Measurements from ENCODE around the gene ARFIP1. TPM values are rescaled to one million over a fixed set of nuclear protein-coding genes. Genes with fewer than 3 reads are reported as not detected.
A peak's percentile ranks its signal among the peaks of the same experiment; 100 is the strongest.

ARFIP1 gene
- total and polyA plus RNA-seq, 8 donors = 9.2 to 20.6 (median 11.3) TPM

DNA sequence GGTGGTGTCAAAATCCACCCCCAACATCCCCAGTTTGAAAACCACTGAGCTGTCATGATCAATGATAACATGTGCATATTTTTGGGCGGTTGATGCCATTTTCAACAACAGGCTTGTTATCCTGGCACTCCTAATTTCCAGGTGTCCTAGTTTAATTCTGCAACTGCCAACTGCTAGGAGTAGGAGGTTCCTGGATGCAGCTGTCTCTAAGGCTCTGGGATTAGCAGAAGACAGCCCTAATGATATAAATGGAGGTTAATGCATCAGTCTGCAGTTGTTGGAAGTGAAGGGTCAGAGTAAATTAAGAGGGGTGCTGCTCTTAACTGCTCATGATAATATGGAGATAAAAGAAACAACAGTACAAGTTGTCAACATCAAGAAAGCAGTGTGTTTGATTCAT lies 23.8 kb downstream of the ARFIP1 start:
- H3K9me3 ChIP-seq = no peaks in the 10 kb centered on the region
- FAIRE-seq = no peak
- no peak for TF ChIP-seq CTCF (IDR thresholded peaks at IDR 0.05)
- no peak overlapping the region for H3K27ac ChIP-seq
- ATAC-seq = no peak
- no peaks in the 10 kb centered on the region for H3K27me3 ChIP-seq
- no peak overlapping the region for H3K4me3 ChIP-seq
- DNase-seq = no peak
- intact Hi-C loops (cut with DNase I) = no loop called here
- H3K4me1 ChIP-seq = peaks cover 0 to 10% (median 0%) of the 10 kb centered on the region in 3 donors
- WGBS, 2 donors = 86 to 93% methylated on average over 1 of the region's 1 CpG
- H3K36me3 ChIP-seq = no peaks in the 10 kb centered on the region

GRCh38 chr4:152805071-152805650 lies 25.4 kb downstream of the ARFIP1 start:
- peaks cover 0 to 10% (median 0%) of the 10 kb centered on the region in 3 donors for H3K4me1 ChIP-seq
- ATAC-seq (peak in 2 of 4 donors; percentile 43 to 50), FAIRE-seq (no peak), DNase-seq (no peak)
- intact Hi-C loops (cut with DNase I) = no loop called here
- H3K36me3 ChIP-seq = no peaks in the 10 kb centered on the region
- no peak overlapping the region for H3K4me3 ChIP-seq
- no peaks in the 10 kb centered on the region for H3K27me3 ChIP-seq
- H3K27ac ChIP-seq = no peak overlapping the region
- 73 to 77% methylated on average over 2 of the region's 2 CpGs for WGBS, 2 donors
- no peak for TF ChIP-seq CTCF (IDR thresholded peaks at IDR 0.05)
- H3K9me3 ChIP-seq = no peaks in the 10 kb centered on the region

DNA sequence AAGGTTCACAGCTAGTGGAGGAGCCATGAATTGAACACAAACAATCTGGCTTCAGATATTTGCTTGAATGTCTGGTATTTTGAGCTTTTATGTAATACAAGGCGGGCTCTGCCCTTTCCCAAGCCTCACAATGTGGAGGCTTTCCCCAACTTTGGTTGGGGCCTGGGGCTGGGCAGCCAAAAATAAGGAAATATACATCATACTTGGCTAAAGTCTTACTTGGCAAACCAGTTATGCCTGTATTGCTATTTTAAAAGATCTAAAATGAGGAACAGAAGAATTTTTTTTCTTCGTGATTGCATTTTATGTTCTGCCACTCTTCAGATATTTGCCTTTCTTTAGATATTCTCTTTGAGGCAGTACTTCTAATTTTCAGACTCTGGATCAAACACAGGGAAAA lies 26.1 kb downstream of the ARFIP1 start:
- FAIRE-seq (no peak), DNase-seq (no peak), ATAC-seq (peak in 2 of 4 donors; percentile 36 to 40)
- intact Hi-C loops (cut with DNase I) = no loop called here
- Histone ChIP-seq H3K36me3 (no peaks in the 10 kb centered on the region), H3K27ac (no peak overlapping the region), H3K27me3 (no peaks in the 10 kb centered on the region), H3K9me3 (no peaks in the 10 kb centered on the region), H3K4me3 (no peak overlapping the region), H3K4me1 (peaks cover 0 to 13% (median 0%) of the 10 kb centered on the region in 3 donors)
- WGBS, 2 donors = 63 to 64% methylated on average over 2 of the region's 2 CpGs
- TF ChIP-seq CTCF (IDR thresholded peaks at IDR 0.05) = no peak

DNA sequence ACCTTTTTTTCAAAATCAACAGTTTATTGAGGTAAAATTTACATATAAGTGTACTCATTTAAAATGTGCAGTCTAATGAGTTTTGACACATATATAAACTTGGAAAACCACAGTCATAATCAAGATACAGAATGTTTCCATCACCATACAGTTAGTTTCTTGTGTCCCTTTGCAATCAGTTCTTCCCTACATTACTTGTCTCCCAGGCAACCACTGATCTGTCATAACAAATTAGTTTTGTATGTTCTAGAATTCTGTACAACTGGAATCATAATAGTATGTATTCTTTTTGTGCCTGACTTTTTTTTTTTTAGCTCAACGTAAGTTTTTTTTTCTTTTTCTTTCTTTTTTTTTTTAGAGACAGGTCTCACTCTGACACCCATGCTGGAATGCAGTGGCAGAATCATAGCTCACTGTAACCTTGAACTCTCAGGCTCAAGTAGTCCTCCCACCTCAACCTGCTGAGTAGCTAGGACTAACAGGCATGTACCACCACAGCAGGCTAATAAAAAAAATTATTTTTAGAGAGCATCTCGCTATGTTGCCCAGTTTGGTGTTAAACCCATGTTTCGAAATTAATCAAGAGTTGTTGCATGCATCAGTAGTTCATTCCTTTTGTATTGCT lies 26.9 kb downstream of the ARFIP1 start:
- FAIRE-seq (no peak), DNase-seq (no peak), ATAC-seq (no peak)
- Histone ChIP-seq H3K4me3 (no peak overlapping the region), H3K36me3 (no peaks in the 10 kb centered on the region), H3K27me3 (no peaks in the 10 kb centered on the region), H3K4me1 (peaks cover 0 to 13% (median 4%) of the 10 kb centered on the region in 3 donors), H3K27ac (no peak overlapping the region), H3K9me3 (no peaks in the 10 kb centered on the region)
- 89 to 90% methylated on average over 3 of the region's 3 CpGs for WGBS, 2 donors
- intact Hi-C loops (cut with DNase I) = no loop called here
- no peak for TF ChIP-seq CTCF (IDR thresholded peaks at IDR 0.05)

GRCh38 chr4:152807294-152807829 lies 27.6 kb downstream of the ARFIP1 start:
- Histone ChIP-seq H3K4me1 (peaks cover 0 to 13% (median 4%) of the 10 kb centered on the region in 3 donors), H3K9me3 (no peaks in the 10 kb centered on the region), H3K27ac (no peak overlapping the region), H3K36me3 (no peaks in the 10 kb centered on the region), H3K4me3 (no peak overlapping the region), H3K27me3 (no peaks in the 10 kb centered on the region)
- ATAC-seq (no peak), FAIRE-seq (no peak), DNase-seq (no peak)
- TF ChIP-seq CTCF (IDR thresholded peaks at IDR 0.05) = no peak
- intact Hi-C loops (cut with DNase I) = no loop called here
- WGBS, 2 donors = 92 to 95% methylated on average over 3 of the region's 3 CpGs
